Measurements from ENCODE around the gene TPRG1L.
"Not testable (repeated sequence)": the region's sequence is repeated elsewhere in the genome, so short reads cannot be mapped to it uniquely, and the experiment has no call there.

TPRG1L gene

GRCh38 chr1:3609016-3609768 is 15.6 kb upstream of the TPRG1L start:
- no peak for DNase-seq (ENCODE audit: low read depth)

- DNase-seq (ENCODE audit: low read depth), result no peak
These were observed 14.9 kb upstream of the TPRG1L start for GRCh38 chr1:3609769-3610526.

- no peak for DNase-seq (ENCODE audit: low read depth)
These were observed 14.2 kb upstream of the TPRG1L start for GRCh38 chr1:3610527-3611169.

- peak; percentile 67 for DNase-seq (ENCODE audit: low read depth)
These were observed 13.4 kb upstream of the TPRG1L start, which contains the start of gene MEGF6 for GRCh38 chr1:3611170-3612019. TSS of gene MEGF6 (minus strand) at chr1:3611508. CDS start at chr1:3611268, 240 bp downstream.

- DNase-seq (ENCODE audit: low read depth), result no peak
These were observed 12.7 kb upstream of the TPRG1L start for GRCh38 chr1:3612123-3612522.

GRCh38 chr1:3614755-3615742 is 9.8 kb upstream of the TPRG1L start:
- no peak for DNase-seq (ENCODE audit: low read depth)

GRCh38 chr1:3616861-3617260 is 8.0 kb upstream of the TPRG1L start:
- DNase-seq (ENCODE audit: low read depth), result no peak

- DNase-seq (ENCODE audit: low read depth), result no peak
These were observed 6.9 kb upstream of the TPRG1L start for GRCh38 chr1:3617806-3618345.

GRCh38 chr1:3618531-3618880 is 6.3 kb upstream of the TPRG1L start:
- no peak for DNase-seq (ENCODE audit: low read depth)

- peak; percentile 50 for DNase-seq (ENCODE audit: low read depth)
These were observed 5.7 kb upstream of the TPRG1L start for GRCh38 chr1:3618881-3619671.

GRCh38 chr1:3620708-3621107 is 4.1 kb upstream of the TPRG1L start:
- DNase-seq (ENCODE audit: low read depth), result no peak

GRCh38 chr1:3621151-3621671 is 3.6 kb upstream of the TPRG1L start:
- not testable (repeated sequence) for DNase-seq (ENCODE audit: low read depth)

- not testable (repeated sequence) for DNase-seq (ENCODE audit: low read depth)
These were observed 2.7 kb upstream of the TPRG1L start for GRCh38 chr1:3622102-3622501.

- no peak for DNase-seq (ENCODE audit: low read depth)
These were observed 1.2 kb upstream of the TPRG1L start for GRCh38 chr1:3623441-3624199.

GRCh38 chr1:3625151-3625907 is 514 bp downstream of the TPRG1L start:
- DNase-seq (ENCODE audit: low read depth), result no peak

- no peak for DNase-seq (ENCODE audit: low read depth)
These were observed 1.2 kb downstream of the TPRG1L start for GRCh38 chr1:3626025-3626424.

GRCh38 chr1:3627515-3628253 is 2.9 kb downstream of the TPRG1L start:
- DNase-seq (ENCODE audit: low read depth), result no peak
